ENCODE results near the gene COX6B2.

DNA sequence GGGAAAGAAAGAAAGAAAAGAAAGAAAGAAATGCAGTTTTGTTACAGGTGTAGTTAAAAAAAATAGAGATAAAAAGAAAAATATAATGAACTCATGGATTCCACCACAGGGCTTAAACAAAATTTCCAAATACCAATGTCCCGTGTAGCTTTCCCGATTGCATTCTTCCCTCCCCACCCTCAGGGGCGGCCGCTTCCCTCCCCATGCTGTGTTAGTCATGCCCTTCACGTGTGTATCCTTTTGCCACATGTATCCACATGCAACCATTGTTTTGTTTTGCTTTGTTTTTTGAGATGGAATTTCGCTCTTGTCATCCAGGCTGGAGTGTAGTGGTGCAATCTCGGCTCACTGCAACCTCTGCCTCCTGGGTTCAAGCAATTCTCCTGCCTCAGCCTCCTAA lies 18.4 kb downstream of the COX6B2 start:
- no peak for TF ChIP-seq ZNF565 (CRISPR knock-in tag; conservative IDR thresholded peaks at IDR 0.05; ENCODE audit: low read depth)
- no peak for TF ChIP-seq PATZ1 (CRISPR knock-in tag; IDR thresholded peaks at IDR 0.05; ENCODE audit: borderline replicate concordance)
- TF ChIP-seq ZNF70 (CRISPR knock-in tag; IDR thresholded peaks at IDR 0.05): no peak
- no peak for TF ChIP-seq CSRNP3 (CRISPR knock-in tag; IDR thresholded peaks at IDR 0.05)
- no peak for TF ChIP-seq BACH2 (CRISPR knock-in tag; IDR thresholded peaks at IDR 0.05; ENCODE audit: borderline replicate concordance)
- TF ChIP-seq, protein P1, sequence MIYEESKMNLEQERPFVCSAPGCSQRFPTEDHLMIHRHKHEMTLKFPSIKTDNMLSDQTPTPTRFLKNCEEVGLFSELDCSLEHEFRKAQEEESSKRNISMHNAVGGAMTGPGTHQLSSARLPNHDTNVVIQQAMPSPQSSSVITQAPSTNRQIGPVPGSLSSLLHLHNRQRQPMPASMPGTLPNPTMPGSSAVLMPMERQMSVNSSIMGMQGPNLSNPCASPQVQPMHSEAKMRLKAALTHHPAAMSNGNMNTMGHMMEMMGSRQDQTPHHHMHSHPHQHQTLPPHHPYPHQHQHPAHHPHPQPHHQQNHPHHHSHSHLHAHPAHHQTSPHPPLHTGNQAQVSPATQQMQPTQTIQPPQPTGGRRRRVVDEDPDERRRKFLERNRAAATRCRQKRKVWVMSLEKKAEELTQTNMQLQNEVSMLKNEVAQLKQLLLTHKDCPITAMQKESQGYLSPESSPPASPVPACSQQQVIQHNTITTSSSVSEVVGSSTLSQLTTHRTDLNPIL (CRISPR knock-in tag; IDR thresholded peaks at IDR 0.05; ENCODE audit: low read depth): no peak
- no peak for TF ChIP-seq TOX (CRISPR knock-in tag; IDR thresholded peaks at IDR 0.05; ENCODE audit: borderline replicate concordance)
- TF ChIP-seq, protein P2, sequence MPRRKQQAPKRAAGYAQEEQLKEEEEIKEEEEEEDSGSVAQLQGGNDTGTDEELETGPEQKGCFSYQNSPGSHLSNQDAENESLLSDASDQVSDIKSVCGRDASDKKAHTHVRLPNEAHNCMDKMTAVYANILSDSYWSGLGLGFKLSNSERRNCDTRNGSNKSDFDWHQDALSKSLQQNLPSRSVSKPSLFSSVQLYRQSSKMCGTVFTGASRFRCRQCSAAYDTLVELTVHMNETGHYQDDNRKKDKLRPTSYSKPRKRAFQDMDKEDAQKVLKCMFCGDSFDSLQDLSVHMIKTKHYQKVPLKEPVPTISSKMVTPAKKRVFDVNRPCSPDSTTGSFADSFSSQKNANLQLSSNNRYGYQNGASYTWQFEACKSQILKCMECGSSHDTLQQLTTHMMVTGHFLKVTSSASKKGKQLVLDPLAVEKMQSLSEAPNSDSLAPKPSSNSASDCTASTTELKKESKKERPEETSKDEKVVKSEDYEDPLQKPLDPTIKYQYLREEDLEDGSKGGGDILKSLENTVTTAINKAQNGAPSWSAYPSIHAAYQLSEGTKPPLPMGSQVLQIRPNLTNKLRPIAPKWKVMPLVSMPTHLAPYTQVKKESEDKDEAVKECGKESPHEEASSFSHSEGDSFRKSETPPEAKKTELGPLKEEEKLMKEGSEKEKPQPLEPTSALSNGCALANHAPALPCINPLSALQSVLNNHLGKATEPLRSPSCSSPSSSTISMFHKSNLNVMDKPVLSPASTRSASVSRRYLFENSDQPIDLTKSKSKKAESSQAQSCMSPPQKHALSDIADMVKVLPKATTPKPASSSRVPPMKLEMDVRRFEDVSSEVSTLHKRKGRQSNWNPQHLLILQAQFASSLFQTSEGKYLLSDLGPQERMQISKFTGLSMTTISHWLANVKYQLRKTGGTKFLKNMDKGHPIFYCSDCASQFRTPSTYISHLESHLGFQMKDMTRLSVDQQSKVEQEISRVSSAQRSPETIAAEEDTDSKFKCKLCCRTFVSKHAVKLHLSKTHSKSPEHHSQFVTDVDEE (CRISPR knock-in tag; IDR thresholded peaks at IDR 0.05): no peak
- TF ChIP-seq GLIS3 (CRISPR knock-in tag; IDR thresholded peaks at IDR 0.05): no peak
- TF ChIP-seq CSDC2 (CRISPR knock-in tag; IDR thresholded peaks at IDR 0.05): no peak
- no peak for TF ChIP-seq TCF4 (CRISPR knock-in tag; IDR thresholded peaks at IDR 0.05; ENCODE audit: borderline replicate concordance)

All from SK-N-SH treated with all-trans-retinoic acid at 6 μM for 48 hours (cell line).